DOHH2 (cell line): ENCODE results near the gene CD247.

ENCODE experiments used
- H3F3A ChIP-seq: fragments of 200-600 bp; sonication (generic), shearing (Covaris generic); 2 replicates; pipeline ENCODE4 v1.6.0; 2016; ENCODE audit warnings: antibody characterized with exemption, mild to moderate bottlenecking; ENCODE audit not compliant: control insufficient read depth, insufficient read depth
- H3K27ac ChIP-seq: fragments of 200-600 bp; sonication (generic); 2 replicates; pipeline ENCODE4 v1.5.1; 2014; ENCODE audit warnings: low read depth, mild to moderate bottlenecking, low read length, moderate library complexity
- H3K27me3 ChIP-seq: fragments of 200-600 bp; sonication (generic); 2 replicates; pipeline ENCODE4 v1.6.1; 2014; ENCODE audit warnings: mild to moderate bottlenecking, low read length, mixed read lengths; ENCODE audit not compliant: control insufficient read depth
- H3K36me3 ChIP-seq: fragments of 200-600 bp; sonication (generic); 2 replicates; pipeline ENCODE4 v1.6.1; 2014; ENCODE audit warnings: mild to moderate bottlenecking, low read length, moderate library complexity, mixed read lengths; ENCODE audit not compliant: control insufficient read depth
- H3K4me1 ChIP-seq: fragments of 200-600 bp; sonication (generic); 2 replicates; pipeline ENCODE4 v1.6.1; 2014; ENCODE audit warnings: mild to moderate bottlenecking, low read length, mixed read lengths; ENCODE audit not compliant: control insufficient read depth
- H3K4me2 ChIP-seq: fragments of 200-600 bp; sonication (generic); 2 replicates; pipeline ENCODE4 v1.6.0; 2014; ENCODE audit warnings: mild to moderate bottlenecking, low read length, moderate library complexity
- H3K4me3 ChIP-seq: fragments of 200-600 bp; sonication (generic); 2 replicates; pipeline ENCODE4 v1.5.1; 2014; ENCODE audit warnings: mild to moderate bottlenecking, low read length, mixed read lengths
- H3K79me2 ChIP-seq: fragments of 200-600 bp; sonication (generic); 2 replicates; pipeline ENCODE4 v1.6.1; 2014; ENCODE audit warnings: mild to moderate bottlenecking, low read length, mixed read lengths; ENCODE audit not compliant: control insufficient read depth
- H3K9me2 ChIP-seq: fragments of 200-600 bp; sonication (generic); replicated peaks from 2 replicates; pipeline ENCODE4 v1.6.1; 2014; ENCODE audit warnings: mild to moderate bottlenecking, low read length, mixed read lengths; ENCODE audit not compliant: control insufficient read depth
- H3K9me3 ChIP-seq: fragments of 200-600 bp; sonication (generic); 2 replicates; pipeline ENCODE4 v1.6.1; 2014; ENCODE audit warnings: antibody characterized with exemption, low read length, mixed read lengths; ENCODE audit not compliant: control insufficient read depth, insufficient read depth
- H4K20me1 ChIP-seq: fragments of 200-600 bp; sonication (generic); 2 replicates; pipeline ENCODE4 v1.6.0; 2014; ENCODE audit warnings: low read depth, mild to moderate bottlenecking, antibody characterized with exemption, low read length, moderate library complexity; ENCODE audit not compliant: control insufficient read depth, insufficient read depth
- CTCF ChIP-seq: fragments of 200-600 bp; sonication (generic); IDR thresholded peaks from one replicate; pipeline ENCODE4 v1.5.1; 2014; ENCODE audit warnings: antibody characterized with exemption, mild to moderate bottlenecking, low read depth, low read length; ENCODE audit not compliant: poor library complexity, severe bottlenecking
- EZH2phosphoT487 ChIP-seq: fragments of 200-600 bp; sonication (generic); IDR thresholded peaks from 2 replicates; pipeline ENCODE4 v1.6.1; 2017; ENCODE audit warnings: borderline replicate concordance, mild to moderate bottlenecking, antibody characterized with exemption, low read length, moderate library complexity, mixed read lengths

CD247 gene

GRCh38 chr1:167543199-167543990 lies 25.1 kb upstream of the CD247 start:
- Histone ChIP-seq H3F3A (peaks cover 12% of the 10 kb centered on the region), H3K4me1 (peaks cover 58% of the 10 kb centered on the region), H4K20me1 (no peaks in the 10 kb centered on the region), H3K4me2 (peak overlapping the region; percentile 6; the same call in 1 of the 2 replicates), H3K4me3 (no peak overlapping the region), H3K27ac (no peak overlapping the region), H3K9me3 (no peaks in the 10 kb centered on the region), H3K9me2 (no peaks in the 10 kb centered on the region), H3K36me3 (peaks cover 57% of the 10 kb centered on the region), H3K79me2 (no peaks in the 10 kb centered on the region; the same call in 1 of the 2 replicates), H3K27me3 (no peaks in the 10 kb centered on the region)
- no peak for TF ChIP-seq EZH2phosphoT487
- TF ChIP-seq CTCF = no peak

- Histone ChIP-seq H3K4me2 (peak overlapping the region; percentile 44), H3K27me3 (no peaks in the 10 kb centered on the region), H3K9me3 (no peaks in the 10 kb centered on the region), H3K9me2 (no peaks in the 10 kb centered on the region), H3K79me2 (no peaks in the 10 kb centered on the region), H3K4me3 (no peak overlapping the region), H3K4me1 (peaks cover 59% of the 10 kb centered on the region), H3K27ac (no peak overlapping the region), H4K20me1 (no peaks in the 10 kb centered on the region), H3K36me3 (peaks cover 50% of the 10 kb centered on the region), H3F3A (peaks cover 14% of the 10 kb centered on the region)
- no peak for TF ChIP-seq CTCF
- TF ChIP-seq EZH2phosphoT487 = no peak
Observed at GRCh38 chr1:167542109-167543032, 24.0 kb upstream of the CD247 start.

- peaks cover 43% of the 10 kb centered on the region for H3K36me3 ChIP-seq
- no peaks in the 10 kb centered on the region for H3K79me2 ChIP-seq
- no peaks in the 10 kb centered on the region for H3K9me3 ChIP-seq
- H3K9me2 ChIP-seq = no peaks in the 10 kb centered on the region
- no peak for TF ChIP-seq EZH2phosphoT487
- no peak for TF ChIP-seq CTCF
- peaks cover 59% of the 10 kb centered on the region for H3K4me1 ChIP-seq
- H4K20me1 ChIP-seq = no peaks in the 10 kb centered on the region
- H3K27me3 ChIP-seq = no peaks in the 10 kb centered on the region
- no peak overlapping the region for H3K4me3 ChIP-seq
- peak overlapping the region; percentile 44 for H3K4me2 ChIP-seq
- peaks cover 15% of the 10 kb centered on the region for H3F3A ChIP-seq
- H3K27ac ChIP-seq = no peak overlapping the region
Observed at GRCh38 chr1:167541610-167542009, 23.3 kb upstream of the CD247 start.
